Measurements from ENCODE around the gene SLC66A2. TPM values are rescaled to one million over a fixed set of nuclear protein-coding genes. Genes with fewer than 3 reads are reported as not detected.

Gene SLC66A2
- total and polyA plus RNA-seq, 2 of the 13 experiments (the other 11 are each of a cell fraction or from before 2014, with no cell fraction given) = 33.5 to 41.9 TPM

GRCh38 chr18:79906706-79907105 lies 44.7 kb downstream of the SLC66A2 start:
- BruUV-seq (replicated peaks) = no TSS peak
- Histone ChIP-seq H3K9me3 (ENCODE audit: low read length) (no peaks in the 10 kb centered on the region), H3K79me2 (ENCODE audit: insufficient read depth, low read length) (no peaks in the 10 kb centered on the region), H3K27ac (ENCODE audit: extremely low read length, insufficient read depth, low read length) (no peak overlapping the region), H3K4me1 (ENCODE audit: insufficient read depth, low read length) (no peaks in the 10 kb centered on the region), H4K20me1 (ENCODE audit: insufficient read depth, low read length) (peaks cover 15% of the 10 kb centered on the region; the same call in 1 of the 2 replicates), H3K36me3 (replicated peaks in 1 of 2; ENCODE audit: control insufficient read depth in 1 of 2, insufficient read depth in 2 of 2, low read length in 2 of 2) (peaks cover 3 to 18% of the 10 kb centered on the region in 2 experiments; a peak in 3 of 5 replicates), H3K9ac (ENCODE audit: insufficient read depth, low read depth, low read length) (no peak overlapping the region), H3K4me2 (ENCODE audit: low read depth, low read length) (no peak overlapping the region), H3K4me3 (replicated peaks in 1 of 3; ENCODE audit: insufficient read depth in 1 of 3, low read depth in 2 of 3, low read length in 3 of 3) (no peak overlapping the region), H3K27me3 (ENCODE audit: control insufficient read depth in 1 of 2, insufficient read depth in 2 of 2, low read length in 2 of 2) (no peaks in the 10 kb centered on the region), H2AFZ (ENCODE audit: low read length) (no peak overlapping the region)
- no peak for ATAC-seq
- DNase-seq (ENCODE audit: low spot score) = no peak
- no peak for FAIRE-seq
- in situ Hi-C loops (cut with HindIII; ENCODE audit: extremely low pct_ligation_motif_present, low pct_unique_long_range_greater_than_20kb) (no loop called here), intact Hi-C loops (cut with micrococcal nuclease; ENCODE audit: unreplicated experiment) (no loop called here)
- TF ChIP-seq ATF7 (IDR thresholded peaks at IDR 0.05) (0 out of 2 replicates have a peak, but pooled peaks have one; percentile 16), ATF7 (CRISPR knock-in tag; IDR thresholded peaks at IDR 0.05) (no peak), SUZ12 (IDR thresholded peaks at IDR 0.05; ENCODE audit: low read depth, low read length) (no peak)
- CTCF ChIA-PET (ENCODE audit: low intra/inter-chr PET ratio, low total read pairs) = no interaction called here
- 100% methylated on average over 2 of the region's 2 CpGs for WGBS (ENCODE audit: low lambda C conversion rate)
- POLR2A ChIA-PET = no interaction called here

GRCh38 chr18:79905993-79906392 lies 45.5 kb downstream of the SLC66A2 start:
- no peak overlapping the region for H3K4me3 ChIP-seq (replicated peaks in 1 of 3; ENCODE audit: insufficient read depth in 1 of 3, low read depth in 2 of 3, low read length in 3 of 3)
- H3K4me2 ChIP-seq (ENCODE audit: low read depth, low read length) = no peak overlapping the region
- no peaks in the 10 kb centered on the region for H3K27me3 ChIP-seq (ENCODE audit: control insufficient read depth in 1 of 2, insufficient read depth in 2 of 2, low read length in 2 of 2)
- intact Hi-C loops (cut with micrococcal nuclease; ENCODE audit: unreplicated experiment) (no loop called here), in situ Hi-C loops (cut with HindIII; ENCODE audit: extremely low pct_ligation_motif_present, low pct_unique_long_range_greater_than_20kb) (no loop called here)
- ChIA-PET CTCF (ENCODE audit: low intra/inter-chr PET ratio, low total read pairs) (no interaction called here), POLR2A (no interaction called here)
- 100% methylated on average over 1 of the region's 1 CpG for WGBS (ENCODE audit: low lambda C conversion rate)
- H3K27ac ChIP-seq (ENCODE audit: extremely low read length, insufficient read depth, low read length) = no peak overlapping the region
- ATAC-seq (no peak), FAIRE-seq (no peak), DNase-seq (ENCODE audit: low spot score) (no peak)
- no peaks in the 10 kb centered on the region for H3K9me3 ChIP-seq (ENCODE audit: low read length)
- no peak overlapping the region for H3K9ac ChIP-seq (ENCODE audit: insufficient read depth, low read depth, low read length)
- no peak overlapping the region for H2AFZ ChIP-seq (ENCODE audit: low read length)
- BruUV-seq (replicated peaks) = no TSS peak
- peaks cover 15% of the 10 kb centered on the region; the same call in 1 of the 2 replicates for H4K20me1 ChIP-seq (ENCODE audit: insufficient read depth, low read length)
- no peaks in the 10 kb centered on the region for H3K4me1 ChIP-seq (ENCODE audit: insufficient read depth, low read length)
- no peaks in the 10 kb centered on the region for H3K79me2 ChIP-seq (ENCODE audit: insufficient read depth, low read length)
- peaks cover 3 to 18% of the 10 kb centered on the region in 2 experiments; a peak in 3 of 5 replicates for H3K36me3 ChIP-seq (replicated peaks in 1 of 2; ENCODE audit: control insufficient read depth in 1 of 2, insufficient read depth in 2 of 2, low read length in 2 of 2)
- TF ChIP-seq ZHX2 (IDR thresholded peaks at IDR 0.05; ENCODE audit: low read depth) (no peak), ZHX2 (CRISPR knock-in tag; IDR thresholded peaks at IDR 0.05; ENCODE audit: borderline replicate concordance) (no peak), ZBTB43 (CRISPR knock-in tag; conservative IDR thresholded peaks at IDR 0.05) (no peak), ZNF672 (CRISPR knock-in tag; IDR thresholded peaks at IDR 0.05) (no peak), ZNF160 (CRISPR knock-in tag; IDR thresholded peaks at IDR 0.05) (no peak), ZNF512B (CRISPR knock-in tag; IDR thresholded peaks at IDR 0.05; ENCODE audit: borderline replicate concordance) (no peak)
